GM15510 (cell line): ENCODE data around the gene RNASE3.

Source experiments
- POLR2A ChIP-seq: IDR thresholded peaks from 3 replicates; pipeline ENCODE4 v1.6.1; 2011; ENCODE audit warnings: borderline replicate concordance; ENCODE audit not compliant: insufficient read length; ENCODE audit errors: extremely low read depth

RNASE3 gene

DNA sequence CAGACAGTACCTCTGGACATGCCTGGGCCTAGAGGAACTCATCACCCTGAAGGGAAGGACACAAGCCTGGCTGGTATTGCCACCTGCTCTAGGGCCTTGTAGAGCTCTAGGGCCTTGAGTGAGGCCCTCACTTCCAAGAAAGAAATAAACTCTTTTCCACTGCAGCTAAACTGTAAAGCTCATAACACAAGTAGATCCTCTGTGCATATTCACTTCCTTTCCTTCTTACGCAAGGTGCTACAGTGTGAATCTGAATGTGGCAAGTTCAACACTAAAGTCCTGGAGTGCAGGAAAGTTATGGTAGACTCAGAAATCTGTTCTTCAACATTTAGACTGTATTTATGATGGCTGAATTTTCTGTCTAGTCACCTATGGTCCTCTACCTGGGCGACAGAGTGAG, 14.5 kb downstream of the RNASE3 start:
- TF ChIP-seq POLR2A = no peak

DNA sequence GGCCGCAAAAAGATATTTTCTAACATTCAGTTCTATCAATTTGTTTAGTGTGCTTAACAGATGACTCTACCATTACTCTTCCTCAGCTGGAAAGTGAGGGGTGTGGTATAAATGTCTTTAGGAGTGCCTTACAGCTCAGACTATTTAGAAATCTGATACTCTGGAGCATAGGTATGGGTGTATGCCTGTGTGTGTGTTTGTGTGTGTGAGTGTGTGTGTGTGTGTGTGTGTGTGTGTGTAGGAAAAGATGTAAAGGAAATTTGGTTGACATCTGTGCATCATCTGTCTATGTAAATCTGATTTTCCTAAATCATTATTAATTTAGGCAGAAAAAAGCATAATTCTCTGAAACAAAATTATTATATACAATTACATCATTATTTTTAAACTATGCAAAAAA, 16.0 kb downstream of the RNASE3 start:
- TF ChIP-seq POLR2A = no peak

DNA sequence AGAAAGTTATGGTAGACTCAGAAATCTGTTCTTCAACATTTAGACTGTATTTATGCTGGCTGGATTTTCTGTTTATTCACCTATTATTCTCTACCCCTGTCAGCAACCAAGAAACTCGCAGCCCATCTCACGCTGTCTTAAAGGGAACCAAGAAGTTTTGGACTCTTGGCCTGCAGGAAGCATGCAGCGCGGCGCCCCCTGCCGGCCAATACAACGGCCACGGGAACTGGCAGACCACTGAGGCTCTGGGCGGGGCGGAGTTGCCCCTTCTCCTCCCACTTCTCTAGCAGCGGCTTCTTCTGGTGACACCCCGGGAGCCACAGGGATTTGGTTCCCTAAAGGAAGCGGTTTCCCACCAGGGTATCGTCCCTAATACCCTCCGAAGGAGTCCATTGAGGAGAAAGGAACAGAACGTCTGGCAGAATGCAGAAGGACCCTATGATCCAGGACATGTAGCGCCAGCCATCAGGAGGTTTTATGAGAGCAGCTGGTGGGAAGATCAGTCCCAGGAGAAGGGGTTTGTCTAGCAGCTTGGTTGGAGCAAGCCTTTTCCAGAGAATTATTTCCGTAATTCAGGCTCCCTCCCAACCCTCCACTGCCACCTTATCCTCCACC, 43.1 kb downstream of the RNASE3 start:
- no peak for TF ChIP-seq POLR2A

GRCh38 chr14:20935303-20935984, 44.3 kb downstream of the RNASE3 start:
- no peak for TF ChIP-seq POLR2A
